Neural cell (in vitro differentiated cells): ENCODE data around the gene RINT1.

Experiments
- CTCF ChIP-seq: fragments of 450-650 bp; IDR thresholded peaks from 2 replicates; pipeline ENCODE4 v1.5.1; 2014; ENCODE audit warnings: antibody characterized with exemption, mild to moderate bottlenecking, moderate library complexity; ENCODE audit not compliant: poor library complexity, severe bottlenecking
- EZH2 ChIP-seq: fragments of 200-600, 300-800 bp; shearing (Covaris generic), sonication (generic); IDR thresholded peaks from 2 replicates; pipeline ENCODE4 v1.6.1; 2014; ENCODE audit warnings: antibody characterized with exemption, low read length, borderline replicate concordance, mild to moderate bottlenecking; ENCODE audit not compliant: insufficient read depth, poor library complexity, severe bottlenecking
- MXI1 ChIP-seq: fragments of 450-650 bp; conservative IDR thresholded peaks from 2 replicates; pipeline ENCODE4 v1.6.1; 2014; ENCODE audit warnings: antibody characterized with exemption, mild to moderate bottlenecking; ENCODE audit not compliant: poor library complexity, severe bottlenecking
- POLR2AphosphoS5 ChIP-seq: IDR thresholded peaks from 2 replicates; pipeline ENCODE4 v1.6.1; 2012
- RAD21 ChIP-seq: fragments of 450-650 bp; conservative IDR thresholded peaks from 2 replicates; pipeline ENCODE4 v1.6.1; 2014; ENCODE audit warnings: antibody characterized with exemption, mild to moderate bottlenecking, moderate library complexity
- TAF1 ChIP-seq: IDR thresholded peaks from 2 replicates; pipeline ENCODE4 v1.6.1; 2012; ENCODE audit warnings: low read depth

DNA sequence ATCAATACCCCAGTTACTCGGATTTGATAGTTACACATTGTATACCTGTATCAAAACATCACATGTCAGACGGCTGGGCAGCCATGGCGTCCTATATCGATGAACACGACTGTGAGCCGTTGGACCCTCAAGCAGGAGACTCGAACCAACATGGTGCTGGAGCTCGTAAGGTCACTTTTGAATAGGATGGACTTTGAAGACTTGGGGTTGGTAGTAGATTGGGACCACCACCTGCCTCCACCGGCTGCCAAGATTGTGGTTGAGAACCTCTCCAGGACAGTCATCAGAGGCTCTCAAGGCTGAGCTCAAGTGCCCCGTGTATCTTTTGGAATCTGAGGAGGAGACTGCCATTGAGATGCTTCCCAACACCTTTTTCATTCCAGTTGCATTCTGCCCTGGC, 1.9 kb upstream of the RINT1 start:
- TF ChIP-seq EZH2 (no peak), TAF1 (no peak), CTCF (no peak), RAD21 (no peak), MXI1 (no peak), POLR2AphosphoS5 (no peak)
